GM21825 (cell line): ENCODE results near the gene NIPBL.
"Not testable (repeated sequence)": the region's sequence is repeated elsewhere in the genome, so short reads cannot be mapped to it uniquely, and the experiment has no call there.

Experiments
- ATAC-seq: cut with Tn5 transposase; IDR thresholded peaks from one replicate; pipeline ENCODE4 v1.9.1; 2021; ENCODE audit warnings: mild to moderate bottlenecking, moderate library complexity; ENCODE audit not compliant: unreplicated experiment

NIPBL gene

DNA sequence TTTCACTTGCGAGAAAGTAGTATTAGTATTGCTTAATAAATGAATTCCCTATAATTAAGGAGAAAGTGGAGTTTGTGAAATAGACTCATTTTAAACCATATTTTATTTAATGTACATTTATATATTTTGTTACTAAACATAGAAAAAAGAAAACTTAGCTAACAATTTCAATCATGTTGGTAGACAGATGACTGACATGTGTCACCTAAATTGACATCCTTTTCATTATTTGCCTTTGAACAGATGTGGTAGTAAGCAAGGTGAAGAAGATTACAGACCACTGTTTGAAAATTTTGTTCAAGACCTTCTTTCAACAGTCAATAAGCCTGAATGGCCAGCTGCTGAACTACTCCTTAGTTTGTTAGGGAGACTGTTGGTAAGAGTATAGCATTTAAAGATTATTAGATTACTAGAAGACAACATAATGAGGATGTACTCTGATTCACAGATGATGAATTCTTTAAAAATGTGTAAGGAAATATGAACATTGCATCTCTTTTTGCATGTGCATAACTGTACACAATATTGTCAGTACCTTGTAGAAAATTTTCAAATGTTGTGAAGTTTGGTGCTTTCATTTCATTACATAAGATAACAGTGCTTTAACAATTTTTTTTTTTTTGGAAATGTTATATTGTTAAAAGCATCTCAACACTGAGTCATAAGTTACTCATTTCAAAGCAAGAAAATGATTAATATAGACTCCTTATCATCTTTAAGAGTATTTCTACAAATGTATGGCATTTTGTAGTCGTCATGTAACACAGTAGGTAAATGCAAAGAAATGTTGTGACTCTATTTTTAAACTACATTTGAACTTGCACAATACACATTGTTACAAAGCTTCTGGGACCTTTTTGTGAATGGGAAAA lies 139.5 kb downstream of the NIPBL start:
- ATAC-seq: no peak

DNA sequence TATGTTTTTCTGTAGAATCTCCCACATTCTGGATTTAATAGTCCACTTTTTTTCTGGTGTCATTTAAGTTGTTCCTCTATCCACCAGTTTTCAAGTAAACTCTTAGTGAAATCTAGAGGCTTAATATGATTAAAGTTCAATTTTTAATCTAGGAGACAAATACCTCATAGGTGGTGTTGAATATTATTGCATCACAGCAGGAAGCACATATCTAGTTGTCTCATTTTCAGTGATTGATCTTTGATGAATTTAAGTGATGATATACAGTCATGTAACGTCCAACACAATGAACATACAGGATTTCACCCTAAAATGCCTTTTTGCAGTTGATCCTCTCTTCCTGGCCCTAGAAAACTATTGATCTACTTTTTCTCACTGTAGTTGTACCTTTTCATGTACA lies 152.3 kb downstream of the NIPBL start:
- no peak for ATAC-seq

DNA sequence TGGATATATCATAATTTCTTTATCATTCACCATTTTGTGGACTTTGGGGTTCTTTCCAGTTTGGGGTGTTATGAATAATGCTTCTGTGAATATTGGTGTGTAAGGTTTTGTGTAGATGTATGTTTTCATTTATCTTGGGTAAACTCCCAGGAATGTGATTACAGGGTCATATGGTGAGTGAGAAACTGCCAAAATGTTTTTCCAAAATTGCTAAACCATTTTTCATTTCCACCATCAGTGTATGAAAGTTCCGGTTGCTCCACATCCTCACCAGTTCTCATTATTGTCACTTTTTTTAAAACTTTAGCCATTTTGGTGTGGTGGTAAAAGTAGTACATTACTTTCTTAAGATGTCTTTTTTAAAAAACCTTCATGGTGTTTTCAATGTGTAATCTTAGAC lies 152.9 kb downstream of the NIPBL start:
- no peak for ATAC-seq

DNA sequence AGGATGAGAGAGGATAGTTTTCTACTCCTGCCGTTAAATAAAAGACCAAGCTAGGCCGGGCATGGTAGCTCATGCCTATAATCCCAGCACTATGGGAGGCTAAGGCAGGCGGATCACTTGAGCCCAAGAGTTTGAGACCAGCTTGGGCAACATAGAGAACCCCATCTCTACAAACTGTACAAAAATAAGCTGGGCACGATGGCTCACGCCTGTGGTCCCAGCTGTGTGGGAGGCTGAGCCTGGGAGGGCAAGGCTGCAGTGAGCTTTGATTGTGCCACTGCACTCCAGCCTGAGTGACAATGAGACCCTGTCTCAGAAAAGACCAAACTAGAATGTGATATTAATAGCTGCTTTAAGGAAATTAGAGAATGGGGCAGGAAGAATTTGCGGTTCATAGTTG lies 158.4 kb downstream of the NIPBL start:
- ATAC-seq: no peak

DNA sequence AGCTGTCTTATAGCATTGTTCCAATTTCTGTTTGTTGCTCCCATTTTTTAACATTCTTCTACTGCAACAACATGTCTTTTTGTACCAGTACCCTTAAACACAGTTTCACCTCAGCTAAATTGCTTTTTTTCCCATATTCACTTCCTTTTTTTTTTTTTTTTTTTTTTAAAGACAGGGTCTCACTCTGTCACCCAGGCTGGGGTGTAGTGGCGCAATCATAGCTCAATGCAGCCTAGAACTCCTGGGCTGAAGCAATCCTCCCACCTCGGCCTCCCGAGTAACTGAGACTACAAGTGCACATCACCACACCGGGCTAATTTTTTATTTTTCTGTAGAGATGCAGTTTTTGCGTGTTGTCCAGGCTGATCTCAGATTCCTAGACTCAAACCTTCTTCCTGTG lies 161.3 kb downstream of the NIPBL start:
- ATAC-seq: no peak

DNA sequence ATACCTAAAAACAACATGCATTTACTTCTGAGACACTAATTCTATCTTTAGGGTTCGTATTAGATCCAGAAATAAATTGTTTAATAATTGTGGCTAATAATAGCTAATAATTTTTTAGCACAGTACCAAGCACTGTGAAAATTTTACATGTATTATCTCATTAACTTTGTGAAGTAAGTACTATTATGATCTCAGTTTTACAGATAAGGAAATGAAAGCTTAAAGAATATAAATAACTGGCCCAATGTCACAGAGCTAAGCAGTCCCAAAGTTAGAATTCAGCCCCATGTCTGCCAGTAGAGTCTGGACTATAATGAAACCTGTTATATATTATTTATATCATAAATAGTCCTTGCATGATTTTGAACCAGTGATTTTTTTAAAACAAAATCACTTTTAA lies 163.3 kb downstream of the NIPBL start:
- ATAC-seq: no peak

DNA sequence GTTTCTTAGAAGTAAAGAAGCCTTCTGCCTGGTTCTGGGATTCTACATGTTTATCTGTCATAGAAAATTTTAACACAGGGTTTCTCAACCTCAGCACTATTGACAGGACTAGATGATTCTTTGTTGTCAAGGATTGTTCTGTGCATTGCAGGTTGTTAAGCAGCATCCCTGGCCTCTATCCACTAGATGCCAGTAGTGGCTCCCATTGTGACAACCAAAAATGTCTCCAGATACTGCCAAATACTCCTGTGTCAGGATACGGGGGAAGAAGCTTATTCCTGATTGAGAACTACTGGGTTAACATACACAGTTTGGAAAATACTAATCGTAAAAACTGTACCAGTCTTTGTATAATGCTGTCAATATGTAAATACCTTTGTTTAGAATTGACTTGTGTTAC lies 167.1 kb downstream of the NIPBL start:
- no peak for ATAC-seq

DNA sequence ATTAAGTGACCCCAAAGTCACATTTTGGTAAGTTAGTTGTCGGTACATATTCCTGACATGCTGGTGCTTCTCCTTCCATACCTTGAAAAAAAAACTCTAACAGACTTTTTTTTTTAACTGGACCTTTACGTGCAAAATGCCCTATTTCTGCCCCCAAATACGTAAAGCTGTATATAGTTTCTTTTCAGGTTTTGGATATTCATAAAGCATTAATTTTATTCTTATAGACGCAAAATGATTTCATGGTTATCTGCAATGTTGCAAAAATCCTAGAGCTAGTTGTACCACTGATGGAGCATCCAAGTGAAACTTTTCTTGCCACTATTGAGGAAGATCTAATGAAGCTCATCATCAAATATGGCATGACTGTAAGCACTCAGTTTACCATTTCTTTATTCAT lies 167.6 kb downstream of the NIPBL start:
- ATAC-seq: no peak

DNA sequence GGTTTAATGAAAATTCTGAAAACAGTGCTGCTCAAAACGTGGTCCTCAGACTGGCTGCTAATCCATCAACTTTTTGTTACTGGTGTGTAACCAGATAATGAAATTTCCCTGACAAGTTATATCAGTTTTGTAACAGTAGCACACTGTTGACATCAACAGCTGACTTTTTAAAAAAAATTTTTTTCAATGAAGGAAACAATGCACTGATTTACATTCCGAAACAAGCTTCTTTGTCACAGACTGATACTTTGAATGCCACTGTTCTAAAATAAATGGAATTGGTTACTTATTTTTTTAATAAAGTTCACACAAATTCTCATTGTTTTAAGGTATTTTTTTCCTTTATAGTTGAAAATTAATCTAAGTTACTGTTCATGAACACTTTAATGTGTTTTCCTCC lies 169.1 kb downstream of the NIPBL start:
- ATAC-seq: no peak

DNA sequence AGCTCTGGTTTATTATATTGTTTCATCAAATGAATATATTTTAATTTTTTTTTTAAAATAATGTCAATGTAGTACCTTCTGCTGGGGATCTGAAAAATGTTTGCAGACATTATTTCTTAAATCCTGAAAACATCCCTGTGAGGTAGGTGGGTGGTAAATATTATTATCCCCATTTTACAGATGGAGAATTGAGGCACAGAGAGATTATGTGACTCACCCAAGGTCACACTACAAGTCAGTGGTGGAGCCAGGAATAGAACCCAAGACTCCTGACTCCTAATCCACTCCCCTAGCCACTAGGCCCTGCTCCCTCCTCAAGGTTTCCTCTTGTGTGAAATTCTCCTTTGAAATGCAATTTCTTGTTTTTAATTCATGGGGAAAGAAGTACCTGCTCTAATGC lies 171.4 kb downstream of the NIPBL start:
- ATAC-seq: no peak

DNA sequence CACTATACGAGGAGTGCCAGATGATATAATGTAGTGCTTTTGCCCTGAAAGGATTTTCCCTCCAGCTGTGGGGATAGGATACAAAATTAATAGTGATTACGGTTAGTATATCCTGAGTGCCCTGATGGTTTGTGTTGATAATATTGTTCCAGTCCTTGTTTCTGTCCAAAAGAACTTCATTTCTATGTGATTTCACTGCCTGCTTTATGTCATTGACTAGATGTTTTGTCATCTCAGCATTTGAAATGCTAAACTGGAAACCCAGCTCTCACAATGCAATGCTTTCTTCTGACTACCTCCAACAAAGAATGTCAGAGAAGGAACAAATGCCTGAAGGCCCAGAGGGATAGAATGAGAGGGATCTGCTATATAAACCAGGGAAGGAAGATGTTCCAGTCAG lies 177.8 kb downstream of the NIPBL start:
- ATAC-seq: no peak

DNA sequence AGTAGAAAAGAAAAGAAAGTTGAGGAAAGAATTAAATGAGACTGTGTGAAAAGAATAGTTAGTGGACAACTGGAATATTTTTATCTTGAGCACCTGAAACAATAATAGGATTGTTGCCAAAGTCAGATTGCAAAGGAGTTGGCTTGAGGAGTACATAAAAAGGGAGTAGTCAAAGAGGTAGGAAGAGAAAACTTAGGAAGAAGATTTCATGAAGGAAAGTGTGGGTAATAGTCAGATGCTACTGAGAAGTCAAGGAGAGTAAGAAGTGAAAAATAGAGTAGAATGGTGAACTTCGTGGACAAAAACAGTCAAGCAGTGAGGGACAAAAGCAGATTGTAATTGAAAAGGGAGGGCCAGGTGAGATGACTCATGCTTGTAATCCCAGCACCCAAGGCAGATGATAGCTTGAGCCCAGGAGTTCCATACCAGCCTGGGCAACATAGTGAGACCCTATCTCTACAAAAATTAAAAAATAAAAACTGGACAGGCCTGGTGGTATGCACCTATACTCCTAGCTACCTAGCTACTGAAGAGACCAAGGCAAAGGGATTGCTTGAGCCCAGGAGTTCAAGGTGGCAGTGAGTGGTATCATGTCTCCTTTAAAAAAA lies 178.9 kb downstream of the NIPBL start:
- no peak for ATAC-seq

DNA sequence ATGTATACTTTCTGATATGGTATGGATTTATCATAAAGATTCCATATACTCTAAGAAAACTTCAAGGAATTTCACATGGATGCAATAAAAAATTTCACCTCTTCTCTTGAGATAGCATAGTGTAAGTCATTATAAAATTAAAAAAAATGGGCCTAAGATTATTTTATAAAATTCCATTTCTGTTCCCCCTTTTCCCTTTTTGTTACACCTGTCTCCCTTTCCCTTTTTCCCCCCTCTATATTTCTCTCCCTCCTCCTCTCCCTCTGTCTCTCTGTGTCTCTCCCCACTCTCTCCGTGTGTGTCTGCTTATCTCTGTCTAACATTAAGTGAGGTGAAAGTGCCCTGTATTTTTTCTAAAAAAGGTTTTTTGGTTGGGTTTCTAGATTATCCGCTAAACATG lies 180.2 kb downstream of the NIPBL start:
- ATAC-seq: no peak

DNA sequence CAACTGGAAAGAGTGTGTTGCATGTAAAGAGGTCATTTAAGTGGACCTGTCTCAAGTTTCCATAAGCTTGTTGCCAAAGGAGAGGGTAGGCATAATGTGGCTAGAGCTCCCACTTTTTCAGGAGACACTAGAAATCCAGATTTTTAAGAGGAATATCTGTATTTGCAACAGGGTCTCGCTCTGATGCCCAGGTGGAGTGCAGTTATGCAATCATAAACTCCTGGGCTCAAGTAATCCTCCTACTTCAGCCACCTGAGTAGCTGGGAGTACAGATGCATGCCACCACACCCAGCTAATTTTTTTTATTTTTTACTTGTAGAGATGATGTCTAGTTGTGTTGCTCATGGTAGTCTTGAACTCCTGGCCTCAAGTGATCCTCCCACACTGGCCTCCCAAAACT lies 183.5 kb downstream of the NIPBL start:
- no peak for ATAC-seq

DNA sequence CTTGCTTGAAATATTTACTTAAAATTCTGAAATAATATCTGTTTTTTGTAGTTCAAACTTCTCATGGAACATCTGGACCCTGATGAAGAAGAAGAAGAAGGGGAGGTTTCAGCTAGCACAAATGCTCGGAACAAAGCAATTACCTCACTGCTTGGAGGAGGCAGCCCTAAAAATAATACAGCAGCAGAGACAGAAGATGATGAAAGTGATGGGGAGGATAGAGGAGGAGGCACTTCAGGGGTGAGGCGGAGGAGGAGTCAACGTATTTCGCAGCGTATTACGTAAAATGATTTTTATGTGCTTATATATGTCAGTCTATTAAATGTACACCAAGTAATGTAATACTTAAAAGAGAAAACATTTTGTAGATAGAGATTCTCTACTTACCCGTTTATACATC lies 187.2 kb downstream of the NIPBL start:
- ATAC-seq: no peak

DNA sequence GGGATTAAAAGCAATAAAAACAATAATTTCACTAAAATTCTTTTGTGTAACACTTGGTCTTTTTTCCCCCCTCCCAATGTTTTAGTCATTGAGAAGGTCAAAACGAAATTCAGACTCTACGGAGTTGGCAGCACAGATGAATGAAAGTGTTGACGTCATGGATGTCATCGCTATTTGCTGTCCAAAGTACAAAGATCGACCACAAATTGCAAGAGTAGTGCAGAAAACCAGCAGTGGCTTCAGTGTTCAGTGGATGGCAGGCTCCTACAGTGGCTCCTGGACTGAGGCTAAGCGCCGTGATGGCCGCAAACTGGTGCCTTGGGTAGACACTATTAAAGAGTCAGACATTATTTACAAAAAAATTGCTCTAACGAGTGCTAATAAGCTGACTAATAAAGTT lies 187.9 kb downstream of the NIPBL start:
- no peak for ATAC-seq

DNA sequence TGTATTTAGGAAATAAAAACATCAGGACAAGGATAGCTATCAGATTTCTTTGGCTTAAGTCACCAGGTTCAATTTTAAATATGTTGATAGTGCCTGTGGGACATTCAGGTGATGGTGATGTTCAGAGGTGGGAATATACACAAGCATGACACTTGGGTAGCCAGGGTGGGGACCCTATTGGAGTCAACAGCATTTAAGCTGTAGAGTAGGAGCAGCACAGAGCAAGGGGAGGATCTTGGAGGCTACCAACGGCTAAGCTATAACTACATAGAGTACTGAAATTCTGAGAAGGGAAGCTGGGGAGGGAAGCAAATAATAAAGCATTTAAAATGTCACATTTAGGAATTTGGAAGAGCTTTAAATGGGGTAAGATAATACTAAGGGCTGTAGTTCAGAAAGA lies 194.9 kb downstream of the NIPBL start:
- ATAC-seq: no peak

DNA sequence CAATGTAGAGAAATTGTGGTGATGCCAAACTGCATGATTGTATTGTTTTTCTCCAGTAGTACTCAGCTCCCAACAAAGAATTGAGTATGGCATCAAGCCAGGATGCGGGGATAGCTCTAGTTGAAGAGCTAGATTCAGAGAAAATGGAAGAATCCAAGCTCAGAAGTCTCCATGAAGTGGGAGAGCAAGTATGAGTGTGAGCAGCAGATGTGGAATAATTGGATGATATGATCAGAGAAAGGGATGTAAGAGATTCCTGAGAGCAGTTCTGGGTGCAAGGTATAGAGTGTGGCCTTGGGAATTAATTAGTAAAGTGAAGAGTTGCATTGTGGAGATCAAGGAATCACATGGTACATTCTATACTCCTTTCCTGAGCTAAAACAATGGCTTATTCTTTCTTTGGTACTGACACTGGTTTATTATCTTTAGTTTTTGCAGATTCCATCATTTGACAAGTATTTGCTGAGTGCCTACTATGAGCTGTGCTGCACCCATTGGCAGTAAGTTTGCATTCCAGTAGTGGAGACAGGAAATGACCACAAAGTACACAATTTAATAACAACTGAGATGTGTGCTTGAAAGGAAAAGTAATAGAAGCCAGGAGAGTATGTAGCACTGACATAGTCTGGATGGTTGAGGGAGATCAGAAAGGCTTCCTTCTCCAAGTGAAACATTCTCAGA lies 195.5 kb downstream of the NIPBL start:
- no peak for ATAC-seq

DNA sequence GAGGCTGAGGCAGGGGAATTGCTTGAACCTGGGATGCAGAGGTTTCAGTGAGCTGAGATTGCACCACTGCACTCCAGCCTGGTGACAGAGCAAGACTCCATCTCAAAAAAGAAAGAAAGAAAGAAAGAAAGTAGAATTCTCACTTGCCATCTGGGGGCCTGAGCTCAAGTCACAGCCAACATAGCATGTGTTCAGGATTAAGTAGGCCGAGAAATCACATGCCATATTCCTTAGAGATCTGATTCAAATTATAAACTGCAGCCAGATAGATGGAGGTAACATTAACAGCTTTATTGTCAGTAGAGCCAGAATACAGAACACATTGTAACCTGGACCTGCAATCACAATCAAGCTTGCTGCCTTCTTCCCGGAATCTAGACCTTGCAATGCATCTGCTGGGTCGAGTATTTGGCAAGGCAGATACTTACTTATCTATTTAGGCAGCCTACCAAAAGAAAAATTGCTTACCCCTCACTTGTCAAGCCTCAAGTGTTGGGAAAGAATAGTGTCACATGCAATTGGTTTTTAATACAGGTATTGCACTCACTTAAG lies 198.9 kb downstream of the NIPBL start:
- no peak for ATAC-seq

DNA sequence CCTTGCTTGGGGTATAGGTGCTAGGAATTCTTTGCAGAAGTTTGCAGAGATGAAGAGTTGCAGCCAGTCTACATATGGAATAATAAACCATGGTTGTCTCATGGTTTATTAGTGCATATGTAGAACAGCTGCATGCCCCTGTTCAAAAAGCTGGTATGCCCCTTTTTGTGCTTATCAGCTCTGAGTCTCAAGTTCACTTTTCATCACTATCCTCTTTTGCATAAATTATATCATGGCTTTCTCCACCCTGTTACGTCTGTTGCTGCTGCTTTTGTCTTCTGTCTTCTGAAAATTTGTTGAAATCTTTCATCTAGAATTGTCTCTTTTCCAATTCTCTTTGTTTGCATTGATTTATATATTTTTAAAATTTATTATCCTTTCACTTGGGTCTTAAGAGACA lies 200.6 kb downstream of the NIPBL start:
- no peak for ATAC-seq

DNA sequence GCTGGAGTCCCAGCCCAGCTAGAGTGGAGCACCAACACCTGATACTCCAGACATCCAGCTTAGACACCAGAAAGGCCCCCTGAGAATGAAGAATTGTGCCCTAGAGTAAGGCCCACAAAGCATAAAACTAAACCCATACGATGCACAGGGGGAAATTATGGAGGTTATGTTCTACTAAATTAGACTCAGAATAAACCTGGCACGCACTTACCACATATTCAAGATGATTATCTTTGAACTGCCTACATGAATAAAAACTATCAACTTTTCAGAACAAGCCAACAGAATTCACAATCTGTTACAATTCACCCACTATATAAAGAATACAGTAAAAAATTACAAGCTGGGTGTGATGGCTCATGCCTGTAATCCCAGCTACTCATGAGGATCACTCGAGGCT lies 204.1 kb downstream of the NIPBL start:
- ATAC-seq: no peak

DNA sequence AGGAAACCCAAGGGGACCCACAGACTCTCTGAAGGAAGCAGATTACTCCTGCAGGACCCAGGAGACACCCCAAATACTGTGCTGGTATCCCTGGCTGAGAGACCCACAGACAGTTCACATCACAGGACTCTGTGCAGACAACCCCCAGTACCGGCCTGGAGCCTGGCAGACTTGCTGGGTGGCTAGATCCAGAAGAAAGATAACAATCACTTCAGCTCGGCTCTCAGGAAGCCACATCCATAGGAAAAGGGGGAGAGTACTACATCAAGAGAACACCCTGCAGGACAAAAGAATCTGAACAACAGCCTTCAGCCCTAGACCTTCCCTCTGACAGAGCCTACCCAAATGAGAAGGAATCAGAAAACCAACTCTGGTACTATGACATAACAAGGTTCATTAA lies 206.4 kb downstream of the NIPBL start:
- ATAC-seq: not testable (repeated sequence)
